ENCODE data around the gene TBC1D2.

DNA sequence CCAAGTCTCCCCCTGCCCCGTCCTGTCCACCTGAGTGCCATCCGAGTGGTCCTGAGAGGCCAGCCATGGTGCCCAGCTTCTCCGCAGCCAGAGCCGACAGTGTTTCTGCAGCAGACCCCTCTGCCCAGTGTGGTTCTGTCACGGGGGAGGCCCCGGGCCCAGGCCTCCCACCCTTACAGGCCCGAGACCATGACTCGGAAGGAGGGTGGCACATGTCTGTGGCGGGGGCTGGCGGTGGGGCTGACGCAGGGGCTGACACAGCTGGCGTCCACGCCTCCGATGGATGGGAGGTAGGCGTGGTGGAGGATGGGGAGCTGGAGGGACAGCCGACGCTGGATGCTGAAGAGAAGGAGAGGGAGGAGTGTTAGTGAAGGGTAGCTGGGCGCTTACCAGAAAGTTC, 35.0 kb upstream of the TBC1D2 start:
- TF ChIP-seq CTCF (conservative IDR thresholded peaks at IDR 0.05; ENCODE audit: low read length) (no peak), EZH2phosphoT487 (IDR thresholded peaks at IDR 0.05; ENCODE audit: borderline replicate concordance, low read depth, low read length) (no peak)
